Thoracic aorta (tissue), 2 donors: ENCODE measurements around the gene MGAT1. TPM values are rescaled to one million over a fixed set of nuclear protein-coding genes. Genes with fewer than 3 reads are reported as not detected.

Experiments
- ATAC-seq: fragments of 150-250 bp; one replicate; pipeline ENCODE4 v1.8.0; 2017; ENCODE audit warnings: low read depth; ENCODE audit not compliant: insufficient number of reproducible peaks, low FRiP score
- DNase-seq: peaks from one replicate; pipeline ENCODE4 v3.0.0-alpha.2; 2020; ENCODE audit warnings: low spot score
- H3K27ac ChIP-seq, 2 donors: fragments of 200-600 bp; sonication (generic); 1 replicate in 1 of 2; 2 replicates in 1 of 2; pipeline ENCODE4 v1.5.1; 2016; ENCODE audit warnings: mild to moderate bottlenecking in 2 of 2, moderate library complexity in 2 of 2
- H3K27me3 ChIP-seq: fragments of 200-600 bp; sonication (generic); replicated peaks from 2 replicates; pipeline ENCODE4 v1.6.0; 2016; ENCODE audit warnings: mild to moderate bottlenecking; ENCODE audit not compliant: insufficient read depth
- H3K36me3 ChIP-seq: fragments of 200-600 bp; sonication (generic); one replicate; pipeline ENCODE4 v1.5.1; 2016
- H3K4me1 ChIP-seq, 2 donors: fragments of 200-600 bp; sonication (generic); 1 replicate in 1 of 2; 2 replicates in 1 of 2; pipeline versions ENCODE4 v1.5.1 to v1.6.0; 2016; ENCODE audit warnings: low read depth in 2 of 2, mild to moderate bottlenecking in 1 of 2; ENCODE audit not compliant: control insufficient read depth in 1 of 2
- H3K4me3 ChIP-seq: fragments of 200-600 bp; sonication (generic); 2 replicates; pipeline ENCODE4 v1.5.1; 2016; ENCODE audit warnings: mild to moderate bottlenecking
- H3K9me3 ChIP-seq: fragments of 200-600 bp; sonication (generic); 2 replicates; pipeline ENCODE4 v1.5.1; 2016
- CTCF ChIP-seq: fragments of 200-600 bp; sonication (generic); IDR thresholded peaks from one replicate; pipeline ENCODE4 v1.5.1; 2019; ENCODE audit warnings: antibody characterized with exemption
- total RNA-seq, 2 donors: library from RNA; depleted of rRNA; stranded (reverse); fragments of >200 nt; gene quantifications; one replicate each; pipeline versions ENCODE4 v1.1.0 to v1.2.3, GENCODE V29; 2016

Gene MGAT1
- total RNA-seq, 2 donors from 2014 or later = 226 to 244 TPM

- peak overlapping the region; percentile 91 for H3K4me3 ChIP-seq
- no peak for DNase-seq
Observed at GRCh38 chr5:180811623-180812124, 9.1 kb upstream of the MGAT1 start.

GRCh38 chr5:180810959-180811622 lies 8.5 kb upstream of the MGAT1 start:
- peak; percentile 14 for ATAC-seq
- Histone ChIP-seq H3K27ac (peak overlapping the region; percentile 91 to 94), H3K36me3 (no peaks in the 10 kb centered on the region), H3K4me1 (peaks cover 35 to 43% of the 10 kb centered on the region in 2 donors), H3K4me3 (peak overlapping the region; percentile 91), H3K9me3 (no peaks in the 10 kb centered on the region), H3K27me3 (no peaks in the 10 kb centered on the region)
- TF ChIP-seq CTCF = no peak
- no peak for DNase-seq

More at GRCh38 chr5:180811623-180812124, 9.1 kb upstream of the MGAT1 start:
- Histone ChIP-seq H3K9me3 (no peaks in the 10 kb centered on the region), H3K27ac (peak overlapping the region; percentile 91 to 94), H3K4me1 (peaks cover 32 to 40% of the 10 kb centered on the region in 2 donors), H3K36me3 (no peaks in the 10 kb centered on the region), H3K27me3 (no peaks in the 10 kb centered on the region)
- TF ChIP-seq CTCF = no peak
- no peak for ATAC-seq

- no peak for TF ChIP-seq CTCF
- DNase-seq = peak; percentile 77
- no peaks in the 10 kb centered on the region for H3K36me3 ChIP-seq
- peak overlapping the region; percentile 91 to 94 for H3K27ac ChIP-seq
- H3K4me3 ChIP-seq = peak overlapping the region; percentile 91
- H3K27me3 ChIP-seq = no peaks in the 10 kb centered on the region
- H3K4me1 ChIP-seq = peaks cover 40 to 50% of the 10 kb centered on the region in 2 donors
- H3K9me3 ChIP-seq = no peaks in the 10 kb centered on the region
- ATAC-seq = peak; percentile 96
Observed at GRCh38 chr5:180810210-180810958, 7.8 kb upstream of the MGAT1 start.

GRCh38 chr5:180809403-180810209 lies 7.0 kb upstream of the MGAT1 start:
- ATAC-seq = peak; percentile 82
- Histone ChIP-seq H3K9me3 (no peaks in the 10 kb centered on the region), H3K36me3 (no peaks in the 10 kb centered on the region), H3K27ac (peak overlapping the region; percentile 91 to 94), H3K4me1 (peaks cover 40 to 58% of the 10 kb centered on the region in 2 donors), H3K4me3 (peak overlapping the region; percentile 91), H3K27me3 (no peaks in the 10 kb centered on the region)
- TF ChIP-seq CTCF = no peak
- DNase-seq = peak; percentile 65
